ENCODE results near the gene DGKD. TPM values are rescaled to one million over a fixed set of nuclear protein-coding genes. Genes with fewer than 3 reads are reported as not detected.

The DGKD gene
- total RNA-seq, 2 experiments from 2014 or later, result 147 to 156 TPM

- peak overlapping the region; percentile 95 for H3K27ac Mint-ChIP-seq
- Histone ChIP-seq H3K9me3 (ENCODE audit: control insufficient read depth in 1 of 2, insufficient read depth in 1 of 2, low read length in 2 of 2) (no peaks in the 10 kb centered on the region), H3K4me1 (ENCODE audit: insufficient read depth, low read length) (peaks cover 89% of the 10 kb centered on the region), H3K27me3 (ENCODE audit: control insufficient read depth in 1 of 2, insufficient read depth in 2 of 2, low read length in 2 of 2) (no peaks in the 10 kb centered on the region), H3K36me3 (ENCODE audit: insufficient read depth, low read length) (peaks cover 3% of the 10 kb centered on the region), H3K4me3 (ENCODE audit: low read length) (peak overlapping the region; percentile 25), H3K27ac (ENCODE audit: low read depth in 1 of 2, low read length in 2 of 2) (peak overlapping the region; percentile 73 to 82)
- intact Hi-C loops (cut with DNase I, micrococcal nuclease), result loop anchor here (2.0 kb wide), 2 partner anchors 17 to 21 kb away; no protein-coding TSS in a partner anchor
- peaks cover 32% of the 10 kb centered on the region for H3K36me3 Mint-ChIP-seq (ENCODE audit: low read depth)
- H3K27me3 Mint-ChIP-seq, result no peaks in the 10 kb centered on the region
- H3K9me3 Mint-ChIP-seq, result peaks cover 4% of the 10 kb centered on the region
- ChIA-PET POLR2A (interaction anchor here (0.5 to 5.7 kb wide), 13 partner anchors 9 to 154 kb away, joined by 3 to 55 read pairs (median 9); no protein-coding TSS in a partner anchor), CTCF (interaction anchor here (1.2 to 8.2 kb wide), 4 partner anchors 12 to 21 kb away, joined by 3 to 54 read pairs (median 6); no protein-coding TSS in a partner anchor)
- DNase-seq, result peak; percentile 55 to 87 (median 70)
- ATAC-seq (ENCODE audit: poor library complexity), result peak; percentile 89
- peak overlapping the region; percentile 89 for H3K4me3 Mint-ChIP-seq
- peaks cover 98% of the 10 kb centered on the region for H3K4me1 Mint-ChIP-seq (ENCODE audit: low read depth)
- no peak for TF ChIP-seq CTCF (IDR thresholded peaks at IDR 0.05)
Observed at GRCh38 chr2:233422050-233422639, 67.9 kb downstream of the DGKD start.

- no peak for TF ChIP-seq CTCF (IDR thresholded peaks at IDR 0.05)
- no peak for ATAC-seq (ENCODE audit: poor library complexity)
- Mint-ChIP-seq H3K4me3 (peak overlapping the region; percentile 89), H3K9me3 (peaks cover 4% of the 10 kb centered on the region), H3K36me3 (ENCODE audit: low read depth) (peaks cover 37% of the 10 kb centered on the region), H3K27me3 (no peaks in the 10 kb centered on the region), H3K27ac (peak overlapping the region; percentile 95), H3K4me1 (ENCODE audit: low read depth) (peaks cover 95% of the 10 kb centered on the region)
- CTCF ChIA-PET, result interaction anchor here (1.2 to 8.2 kb wide), 4 partner anchors 13 to 20 kb away, joined by 3 to 54 read pairs (median 6); no protein-coding TSS in a partner anchor
- POLR2A ChIA-PET, result interaction anchor here (0.8 to 5.7 kb wide), 11 partner anchors 9 to 155 kb away, joined by 3 to 55 read pairs (median 9); no protein-coding TSS in a partner anchor
- H3K27me3 ChIP-seq (ENCODE audit: control insufficient read depth in 1 of 2, insufficient read depth in 2 of 2, low read length in 2 of 2), result no peaks in the 10 kb centered on the region
- peaks cover 87% of the 10 kb centered on the region for H3K4me1 ChIP-seq (ENCODE audit: insufficient read depth, low read length)
- peak overlapping the region; percentile 17 for H3K4me3 ChIP-seq (ENCODE audit: low read length)
- H3K9me3 ChIP-seq (ENCODE audit: control insufficient read depth in 1 of 2, insufficient read depth in 1 of 2, low read length in 2 of 2), result no peaks in the 10 kb centered on the region
- peaks cover 3% of the 10 kb centered on the region for H3K36me3 ChIP-seq (ENCODE audit: insufficient read depth, low read length)
- intact Hi-C loops (cut with DNase I, micrococcal nuclease), result loop anchor here (2.0 kb wide), 2 partner anchors 18 to 20 kb away; no protein-coding TSS in a partner anchor
- DNase-seq, result peak in 3 of 14 experiments; percentile 33 to 45 (median 36)
- H3K27ac ChIP-seq (ENCODE audit: low read depth in 1 of 2, low read length in 2 of 2), result peak overlapping the region; percentile 73 to 82
Observed at GRCh38 chr2:233422649-233423551, 68.6 kb downstream of the DGKD start.

- peaks cover 95% of the 10 kb centered on the region for H3K4me1 Mint-ChIP-seq (ENCODE audit: low read depth)
- no peaks in the 10 kb centered on the region for H3K27me3 ChIP-seq (ENCODE audit: control insufficient read depth in 1 of 2, insufficient read depth in 2 of 2, low read length in 2 of 2)
- H3K27ac Mint-ChIP-seq, result peak overlapping the region; percentile 95
- H3K27me3 Mint-ChIP-seq, result no peaks in the 10 kb centered on the region
- ATAC-seq (ENCODE audit: poor library complexity) (no peak), DNase-seq (no peak)
- peak overlapping the region; percentile 73 to 82 for H3K27ac ChIP-seq (ENCODE audit: low read depth in 1 of 2, low read length in 2 of 2)
- H3K4me3 Mint-ChIP-seq, result peak overlapping the region; percentile 89
- peaks cover 43% of the 10 kb centered on the region for H3K36me3 Mint-ChIP-seq (ENCODE audit: low read depth)
- peaks cover 4% of the 10 kb centered on the region for H3K9me3 Mint-ChIP-seq
- no peaks in the 10 kb centered on the region for H3K9me3 ChIP-seq (ENCODE audit: control insufficient read depth in 1 of 2, insufficient read depth in 1 of 2, low read length in 2 of 2)
- ChIA-PET POLR2A (interaction anchor here (0.8 to 2.5 kb wide), 3 partner anchors 21 to 67 kb away, joined by 3 to 7 read pairs (median 3); no protein-coding TSS in a partner anchor), CTCF (interaction anchor here (2.9 to 8.2 kb wide), 2 partner anchors 19 to 20 kb away, joined by 13 to 54 read pairs; no protein-coding TSS in a partner anchor)
- no peak for TF ChIP-seq CTCF (IDR thresholded peaks at IDR 0.05)
- peaks cover 87% of the 10 kb centered on the region for H3K4me1 ChIP-seq (ENCODE audit: insufficient read depth, low read length)
- intact Hi-C loops (cut with DNase I, micrococcal nuclease), result loop anchor here (2.0 kb wide), 2 partner anchors 19 kb away; no protein-coding TSS in a partner anchor
- H3K4me3 ChIP-seq (ENCODE audit: low read length), result peak overlapping the region; percentile 17
- H3K36me3 ChIP-seq (ENCODE audit: insufficient read depth, low read length), result peaks cover 3% of the 10 kb centered on the region
Observed at GRCh38 chr2:233423552-233423860, 69.2 kb downstream of the DGKD start.

Measured in CD4-positive, alpha-beta T cell (primary cell).